Keratinocyte (primary cell): Measurements from ENCODE around the gene SOS1.

Experiments
- EZH2 ChIP-seq: IDR thresholded peaks from one replicate; pipeline ENCODE4 v1.6.1; 2012; ENCODE audit warnings: inconsistent platforms, mild to moderate bottlenecking, low read length, moderate library complexity
- TF ChIP-seq, protein P1 (sequence below), 3 experiments: IDR thresholded peaks in 1 of 3; conservative IDR thresholded peaks in 1 of 3; optimal IDR thresholded peaks in 1 of 3; 2 replicates in 2 of 3; 3 replicates in 1 of 3; pipeline versions ENCODE3 to v1.5.1; 2011; ENCODE audit warnings: low read length in 3 of 3, mild to moderate bottlenecking in 3 of 3, moderate library complexity in 2 of 3, control low read depth in 1 of 3, inconsistent platforms in 1 of 3; ENCODE audit not compliant: insufficient read depth in 2 of 3; ENCODE audit errors: extremely low read depth in 1 of 3

DNA sequence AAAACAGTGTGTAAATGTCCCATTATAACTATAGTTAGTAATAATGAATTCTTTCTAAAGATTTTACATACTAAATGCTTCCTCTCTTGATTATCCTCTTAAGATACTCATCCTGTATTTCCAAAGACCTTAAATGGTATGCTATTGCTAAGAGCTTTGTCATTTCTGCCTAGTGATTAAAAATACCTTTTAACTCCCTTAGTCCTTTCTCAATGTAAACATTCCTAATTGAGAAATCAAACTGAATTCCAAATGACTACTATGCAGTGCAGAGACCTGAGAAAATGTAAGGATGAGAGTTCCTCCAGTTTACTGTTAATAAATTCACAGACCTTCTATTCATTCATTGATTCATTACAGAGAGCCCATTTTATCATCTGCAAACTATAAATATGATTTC lies 86.9 kb downstream of the SOS1 start:
- TF ChIP-seq, protein P1, sequence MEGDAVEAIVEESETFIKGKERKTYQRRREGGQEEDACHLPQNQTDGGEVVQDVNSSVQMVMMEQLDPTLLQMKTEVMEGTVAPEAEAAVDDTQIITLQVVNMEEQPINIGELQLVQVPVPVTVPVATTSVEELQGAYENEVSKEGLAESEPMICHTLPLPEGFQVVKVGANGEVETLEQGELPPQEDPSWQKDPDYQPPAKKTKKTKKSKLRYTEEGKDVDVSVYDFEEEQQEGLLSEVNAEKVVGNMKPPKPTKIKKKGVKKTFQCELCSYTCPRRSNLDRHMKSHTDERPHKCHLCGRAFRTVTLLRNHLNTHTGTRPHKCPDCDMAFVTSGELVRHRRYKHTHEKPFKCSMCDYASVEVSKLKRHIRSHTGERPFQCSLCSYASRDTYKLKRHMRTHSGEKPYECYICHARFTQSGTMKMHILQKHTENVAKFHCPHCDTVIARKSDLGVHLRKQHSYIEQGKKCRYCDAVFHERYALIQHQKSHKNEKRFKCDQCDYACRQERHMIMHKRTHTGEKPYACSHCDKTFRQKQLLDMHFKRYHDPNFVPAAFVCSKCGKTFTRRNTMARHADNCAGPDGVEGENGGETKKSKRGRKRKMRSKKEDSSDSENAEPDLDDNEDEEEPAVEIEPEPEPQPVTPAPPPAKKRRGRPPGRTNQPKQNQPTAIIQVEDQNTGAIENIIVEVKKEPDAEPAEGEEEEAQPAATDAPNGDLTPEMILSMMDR (optimal IDR thresholded peaks at IDR 0.05 in 1 of 3, IDR thresholded peaks at IDR 0.05 in 1 of 3, conservative IDR thresholded peaks at IDR 0.05 in 1 of 3; ENCODE audit: extremely low read depth in 1 of 3, insufficient read depth in 2 of 3, low read length in 3 of 3) = no peak
- no peak for TF ChIP-seq EZH2
